ENCODE measurements around the gene SMARCA2.

Gene SMARCA2

DNA sequence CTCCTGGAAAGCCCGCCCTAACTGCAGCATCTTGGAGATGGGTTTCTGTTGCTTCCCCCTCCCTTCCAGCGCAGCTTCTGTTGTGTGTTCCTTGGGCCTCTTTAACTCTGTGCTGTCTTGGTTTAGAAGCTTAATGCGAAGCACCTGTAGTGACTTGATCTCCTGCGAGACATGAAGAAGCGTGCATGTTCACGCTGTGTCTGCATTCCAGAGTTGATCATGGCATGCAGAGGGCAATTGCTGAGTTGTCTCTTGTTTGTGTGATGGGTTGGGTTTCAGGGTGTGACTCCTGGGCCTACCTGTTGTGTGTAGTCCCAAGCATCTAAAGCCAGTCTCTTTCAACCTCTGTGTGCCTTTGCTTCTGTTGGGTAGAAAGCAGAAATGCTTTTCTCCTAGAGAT lies 155.6 kb downstream of the SMARCA2 start:
- Histone ChIP-seq H3K9ac (ENCODE audit: low read length) (no peak overlapping the region), H3K4me3 (ENCODE audit: insufficient read depth in 1 of 2, low read depth in 1 of 2, low read length in 2 of 2) (no peak overlapping the region), H3K14ac (ENCODE audit: low read length in 2 of 2) (no peak overlapping the region), H3K18ac (ENCODE audit: low read depth in 1 of 2, low read length in 2 of 2) (no peak overlapping the region), H2BK120ac (ENCODE audit: low read depth, low read length) (no peak overlapping the region), H2BK12ac (ENCODE audit: low read length in 2 of 2) (no peak overlapping the region), H3K36me3 (ENCODE audit: control insufficient read depth in 1 of 2, insufficient read depth in 2 of 2, low read depth in 1 of 2, low read length in 2 of 2) (peaks cover 24 to 69% of the 10 kb centered on the region in 2 experiments), H3K23ac (ENCODE audit: low read length in 2 of 2) (no peak overlapping the region), H2BK15ac (ENCODE audit: low read depth, poor library complexity, severe bottlenecking) (no peak overlapping the region), H2AK5ac (ENCODE audit: low read length, severe bottlenecking) (no peak overlapping the region), H3K9me3 (ENCODE audit: control insufficient read depth, low read length) (peaks cover 5% of the 10 kb centered on the region), H3K79me1 (replicated peaks; ENCODE audit: low read length, poor library complexity, severe bottlenecking) (peaks cover 36% of the 10 kb centered on the region), H3K4me1 (ENCODE audit: control insufficient read depth, insufficient read depth, low read depth, low read length) (no peaks in the 10 kb centered on the region), H3K4ac (ENCODE audit: low read depth in 1 of 2, low read length in 2 of 2) (no peak overlapping the region), H3K4me2 (ENCODE audit: low read length, poor library complexity, severe bottlenecking) (no peak overlapping the region), H2BK5ac (ENCODE audit: low read depth, low read length, poor library complexity, severe bottlenecking) (no peak overlapping the region), H3K27ac (ENCODE audit: low read length, poor library complexity, severe bottlenecking) (no peak overlapping the region), H3K27me3 (ENCODE audit: control insufficient read depth in 1 of 2, insufficient read depth in 1 of 2, low read length in 2 of 2) (no peaks in the 10 kb centered on the region), H4K91ac (ENCODE audit: low read length) (no peak overlapping the region), H2AFZ (ENCODE audit: low read depth, low read length) (no peak overlapping the region), H4K8ac (ENCODE audit: low read length) (no peak overlapping the region)
- 97% methylated on average over 6 of the region's 6 CpGs for WGBS
- DNase-seq = no peak

DNA sequence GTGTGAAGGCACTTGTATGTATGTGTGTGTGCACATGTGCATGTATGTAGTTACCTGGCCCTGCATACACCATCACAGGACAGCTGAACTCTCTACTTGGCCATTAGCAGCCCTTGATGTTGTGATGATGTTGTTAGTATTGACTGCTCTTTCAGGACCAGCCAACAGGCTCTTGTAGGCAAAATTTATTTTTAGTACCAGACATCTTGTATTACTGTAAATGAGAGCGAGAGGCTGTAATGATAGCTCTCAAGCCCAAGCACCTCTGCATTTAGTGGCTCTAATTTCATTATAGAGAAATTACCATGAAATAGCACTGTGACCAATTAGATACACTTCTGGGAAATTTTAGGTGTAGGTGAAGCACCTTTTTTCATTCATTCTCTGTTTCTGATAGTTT lies 158.0 kb downstream of the SMARCA2 start:
- Histone ChIP-seq H4K91ac (ENCODE audit: low read length) (no peak overlapping the region), H4K8ac (ENCODE audit: low read length) (no peak overlapping the region), H3K9me3 (ENCODE audit: control insufficient read depth, low read length) (peaks cover 5% of the 10 kb centered on the region), H2BK5ac (ENCODE audit: low read depth, low read length, poor library complexity, severe bottlenecking) (no peak overlapping the region), H3K18ac (ENCODE audit: low read depth in 1 of 2, low read length in 2 of 2) (no peak overlapping the region), H3K79me1 (replicated peaks; ENCODE audit: low read length, poor library complexity, severe bottlenecking) (peaks cover 34% of the 10 kb centered on the region), H3K23ac (ENCODE audit: low read length in 2 of 2) (no peak overlapping the region), H2BK12ac (ENCODE audit: low read length in 2 of 2) (no peak overlapping the region), H3K4me1 (ENCODE audit: control insufficient read depth, insufficient read depth, low read depth, low read length) (no peaks in the 10 kb centered on the region), H3K36me3 (ENCODE audit: control insufficient read depth in 1 of 2, insufficient read depth in 2 of 2, low read depth in 1 of 2, low read length in 2 of 2) (peaks cover 25 to 64% of the 10 kb centered on the region in 2 experiments), H2BK15ac (ENCODE audit: low read depth, poor library complexity, severe bottlenecking) (no peak overlapping the region), H3K27ac (ENCODE audit: low read length, poor library complexity, severe bottlenecking) (no peak overlapping the region), H3K4ac (ENCODE audit: low read depth in 1 of 2, low read length in 2 of 2) (no peak overlapping the region), H3K9ac (ENCODE audit: low read length) (no peak overlapping the region), H3K14ac (ENCODE audit: low read length in 2 of 2) (no peak overlapping the region), H3K4me2 (ENCODE audit: low read length, poor library complexity, severe bottlenecking) (no peak overlapping the region), H2AFZ (ENCODE audit: low read depth, low read length) (no peak overlapping the region), H3K4me3 (ENCODE audit: insufficient read depth in 1 of 2, low read depth in 1 of 2, low read length in 2 of 2) (no peak overlapping the region), H2AK5ac (ENCODE audit: low read length, severe bottlenecking) (no peak overlapping the region), H2BK120ac (ENCODE audit: low read depth, low read length) (no peak overlapping the region), H3K27me3 (ENCODE audit: control insufficient read depth in 1 of 2, insufficient read depth in 1 of 2, low read length in 2 of 2) (no peaks in the 10 kb centered on the region)
- no peak for DNase-seq
- WGBS = no CpG with 5 or more reads among the region's 1 CpG

- H4K91ac ChIP-seq (ENCODE audit: low read length) = no peak overlapping the region
- H2BK15ac ChIP-seq (ENCODE audit: low read depth, poor library complexity, severe bottlenecking) = no peak overlapping the region
- H2AK5ac ChIP-seq (ENCODE audit: low read length, severe bottlenecking) = no peak overlapping the region
- H3K23ac ChIP-seq (ENCODE audit: low read length in 2 of 2) = no peak overlapping the region
- H3K4me2 ChIP-seq (ENCODE audit: low read length, poor library complexity, severe bottlenecking) = no peak overlapping the region
- no peak overlapping the region for H4K8ac ChIP-seq (ENCODE audit: low read length)
- H2AFZ ChIP-seq (ENCODE audit: low read depth, low read length) = no peak overlapping the region
- no peak overlapping the region for H3K4me3 ChIP-seq (ENCODE audit: insufficient read depth in 1 of 2, low read depth in 1 of 2, low read length in 2 of 2)
- no peak for DNase-seq
- no peaks in the 10 kb centered on the region for H3K27me3 ChIP-seq (ENCODE audit: control insufficient read depth in 1 of 2, insufficient read depth in 1 of 2, low read length in 2 of 2)
- 90% methylated on average over 5 of the region's 6 CpGs for WGBS
- no peak overlapping the region for H3K9ac ChIP-seq (ENCODE audit: low read length)
- peaks cover 5% of the 10 kb centered on the region for H3K9me3 ChIP-seq (ENCODE audit: control insufficient read depth, low read length)
- peaks cover 24 to 63% of the 10 kb centered on the region in 2 experiments for H3K36me3 ChIP-seq (ENCODE audit: control insufficient read depth in 1 of 2, insufficient read depth in 2 of 2, low read depth in 1 of 2, low read length in 2 of 2)
- H3K79me1 ChIP-seq (replicated peaks; ENCODE audit: low read length, poor library complexity, severe bottlenecking) = peaks cover 34% of the 10 kb centered on the region
- H3K27ac ChIP-seq (ENCODE audit: low read length, poor library complexity, severe bottlenecking) = no peak overlapping the region
- H3K4ac ChIP-seq (ENCODE audit: low read depth in 1 of 2, low read length in 2 of 2) = no peak overlapping the region
- no peak overlapping the region for H2BK120ac ChIP-seq (ENCODE audit: low read depth, low read length)
- no peak overlapping the region for H3K14ac ChIP-seq (ENCODE audit: low read length in 2 of 2)
- no peak overlapping the region for H2BK12ac ChIP-seq (ENCODE audit: low read length in 2 of 2)
- no peak overlapping the region for H2BK5ac ChIP-seq (ENCODE audit: low read depth, low read length, poor library complexity, severe bottlenecking)
- H3K4me1 ChIP-seq (ENCODE audit: control insufficient read depth, insufficient read depth, low read depth, low read length) = no peaks in the 10 kb centered on the region
- H3K18ac ChIP-seq (ENCODE audit: low read depth in 1 of 2, low read length in 2 of 2) = no peak overlapping the region
These were observed 158.7 kb downstream of the SMARCA2 start for GRCh38 chr9:2173861-2174260.

- no peak overlapping the region for H4K8ac ChIP-seq (ENCODE audit: low read length)
- no peak overlapping the region for H3K4me3 ChIP-seq (ENCODE audit: insufficient read depth in 1 of 2, low read depth in 1 of 2, low read length in 2 of 2)
- peaks cover 5% of the 10 kb centered on the region for H3K9me3 ChIP-seq (ENCODE audit: control insufficient read depth, low read length)
- H4K91ac ChIP-seq (ENCODE audit: low read length) = no peak overlapping the region
- no peak overlapping the region for H3K9ac ChIP-seq (ENCODE audit: low read length)
- peaks cover 20 to 59% of the 10 kb centered on the region in 2 experiments for H3K36me3 ChIP-seq (ENCODE audit: control insufficient read depth in 1 of 2, insufficient read depth in 2 of 2, low read depth in 1 of 2, low read length in 2 of 2)
- H3K27ac ChIP-seq (ENCODE audit: low read length, poor library complexity, severe bottlenecking) = no peak overlapping the region
- H2AFZ ChIP-seq (ENCODE audit: low read depth, low read length) = no peak overlapping the region
- H3K23ac ChIP-seq (ENCODE audit: low read length in 2 of 2) = no peak overlapping the region
- H3K27me3 ChIP-seq (ENCODE audit: control insufficient read depth in 1 of 2, insufficient read depth in 1 of 2, low read length in 2 of 2) = no peaks in the 10 kb centered on the region
- peaks cover 33% of the 10 kb centered on the region for H3K79me1 ChIP-seq (replicated peaks; ENCODE audit: low read length, poor library complexity, severe bottlenecking)
- no peaks in the 10 kb centered on the region for H3K4me1 ChIP-seq (ENCODE audit: control insufficient read depth, insufficient read depth, low read depth, low read length)
- H2AK5ac ChIP-seq (ENCODE audit: low read length, severe bottlenecking) = no peak overlapping the region
- H3K14ac ChIP-seq (ENCODE audit: low read length in 2 of 2) = no peak overlapping the region
- no peak overlapping the region for H2BK5ac ChIP-seq (ENCODE audit: low read depth, low read length, poor library complexity, severe bottlenecking)
- H2BK15ac ChIP-seq (ENCODE audit: low read depth, poor library complexity, severe bottlenecking) = no peak overlapping the region
- DNase-seq = no peak
- H2BK12ac ChIP-seq (ENCODE audit: low read length in 2 of 2) = no peak overlapping the region
- no peak overlapping the region for H3K18ac ChIP-seq (ENCODE audit: low read depth in 1 of 2, low read length in 2 of 2)
- 95% methylated on average over 6 of the region's 7 CpGs for WGBS
- H3K4me2 ChIP-seq (ENCODE audit: low read length, poor library complexity, severe bottlenecking) = no peak overlapping the region
- no peak overlapping the region for H2BK120ac ChIP-seq (ENCODE audit: low read depth, low read length)
- no peak overlapping the region for H3K4ac ChIP-seq (ENCODE audit: low read depth in 1 of 2, low read length in 2 of 2)
These were observed 159.2 kb downstream of the SMARCA2 start for GRCh38 chr9:2174306-2174705.
